ENCODE data around the gene TMCO4. TPM values are rescaled to one million over a fixed set of nuclear protein-coding genes. Genes with fewer than 3 reads are reported as not detected.

Gene TMCO4
- total and polyA plus RNA-seq, 2 donors (not counting 1 experiment from before 2014, with no cell fraction given) = 21.7 to 31.3 TPM

GRCh38 chr1:19654386-19654785 is 145.3 kb downstream of the TMCO4 start:
- H2AFZ ChIP-seq (ENCODE audit: insufficient read depth, low read depth, low read length, poor library complexity, severe bottlenecking) = no peak overlapping the region
- Mint-ChIP-seq H3K27ac (no peak overlapping the region), H3K9me3 (ENCODE audit: insufficient read depth) (no peaks in the 10 kb centered on the region), H3K4me1 (peaks cover 2% of the 10 kb centered on the region), H3K27me3 (peaks cover 17% of the 10 kb centered on the region), H3K4me3 (no peak overlapping the region)
- ChIA-PET POLR2A (no interaction called here), CTCF (interaction anchor here (0.6 to 1.7 kb wide), 19 partner anchors 8 to 474 kb away, joined by 3 to 7 read pairs (median 3); no protein-coding TSS in a partner anchor)
- no peaks in the 10 kb centered on the region for H4K20me1 ChIP-seq (ENCODE audit: control insufficient read depth, insufficient read depth, low read length, poor library complexity, severe bottlenecking)
- H3K9ac ChIP-seq (ENCODE audit: low read length) = no peak overlapping the region
- H3K4me3 ChIP-seq (ENCODE audit: control extremely low read depth in 1 of 5, extremely low read depth in 1 of 5, insufficient read depth in 1 of 5, low read depth in 2 of 5, low read length in 4 of 5) = no peak overlapping the region
- H3K36me3 ChIP-seq (replicated peaks in 1 of 2; ENCODE audit: control extremely low read depth in 1 of 2, control insufficient read depth in 1 of 2, extremely low read depth in 1 of 2, insufficient read depth in 2 of 2, low read length in 1 of 2) = no peaks in the 10 kb centered on the region
- peaks cover 0 to 6% of the 10 kb centered on the region in 2 donors for H3K4me1 ChIP-seq (ENCODE audit: control insufficient read depth in 2 of 2, insufficient read depth in 2 of 2, low read length in 2 of 2)
- ATAC-seq (ENCODE audit: low read depth) (no peak), DNase-seq (no peak)
- no peak overlapping the region for H3K27ac ChIP-seq (ENCODE audit: low read length in 2 of 2)
- H3K27me3 ChIP-seq (replicated peaks in 1 of 4; ENCODE audit: control extremely low read depth in 1 of 4, control insufficient read depth in 3 of 4, insufficient read depth in 4 of 4, low read length in 3 of 4) = peaks cover 0 to 9% (median 0%) of the 10 kb centered on the region in 4 experiments
- no peak overlapping the region for H3K4me2 ChIP-seq (replicated peaks; ENCODE audit: low read depth, low read length, poor library complexity, severe bottlenecking)
- no peaks in the 10 kb centered on the region for H3K79me2 ChIP-seq (ENCODE audit: control insufficient read depth, insufficient read depth, low read length)
- intact Hi-C loops (cut with micrococcal nuclease) = loop anchor here (5.0 kb wide), 1 partner anchor 167 kb away; the partner anchor contains the start of gene CAPZB
- TF ChIP-seq EZH2 (IDR thresholded peaks at IDR 0.05; ENCODE audit: borderline replicate concordance, insufficient read depth, low read depth, low read length, poor library complexity, severe bottlenecking) (no peak), CTCF (IDR thresholded peaks at IDR 0.05) (no peak)
- H3K9me3 ChIP-seq (ENCODE audit: control extremely low read depth in 1 of 3, control insufficient read depth in 2 of 3, insufficient read depth in 1 of 3, low read length in 2 of 3) = no peaks in the 10 kb centered on the region
- WGBS (ENCODE audit: insufficient coverage) = 100% methylated on average over 3 of the region's 5 CpGs

- no peaks in the 10 kb centered on the region for H4K20me1 ChIP-seq (ENCODE audit: control insufficient read depth, insufficient read depth, low read length, poor library complexity, severe bottlenecking)
- H3K36me3 ChIP-seq (replicated peaks in 1 of 2; ENCODE audit: control extremely low read depth in 1 of 2, control insufficient read depth in 1 of 2, extremely low read depth in 1 of 2, insufficient read depth in 2 of 2, low read length in 1 of 2) = no peaks in the 10 kb centered on the region
- no peaks in the 10 kb centered on the region for H3K9me3 Mint-ChIP-seq (ENCODE audit: insufficient read depth)
- ATAC-seq (ENCODE audit: low read depth) = peak; percentile 48
- H3K79me2 ChIP-seq (ENCODE audit: control insufficient read depth, insufficient read depth, low read length) = no peaks in the 10 kb centered on the region
- H2AFZ ChIP-seq (ENCODE audit: insufficient read depth, low read depth, low read length, poor library complexity, severe bottlenecking) = peak overlapping the region; percentile 38
- no peak overlapping the region for H3K4me3 Mint-ChIP-seq
- no peak overlapping the region for H3K4me2 ChIP-seq (replicated peaks; ENCODE audit: low read depth, low read length, poor library complexity, severe bottlenecking)
- H3K4me1 Mint-ChIP-seq = peaks cover 2% of the 10 kb centered on the region
- peaks cover 0 to 6% of the 10 kb centered on the region in 2 donors for H3K4me1 ChIP-seq (ENCODE audit: control insufficient read depth in 2 of 2, insufficient read depth in 2 of 2, low read length in 2 of 2)
- ChIA-PET CTCF (interaction anchor here (0.7 to 2.7 kb wide), 11 partner anchors 10 to 472 kb away, joined by 3 to 20 read pairs (median 4); no protein-coding TSS in a partner anchor), POLR2A (interaction anchor here (0.5 kb wide), 1 partner anchor 261 kb away, joined by 3 read pairs; no protein-coding TSS in a partner anchor)
- peaks cover 0 to 16% (median 1%) of the 10 kb centered on the region in 4 experiments for H3K27me3 ChIP-seq (replicated peaks in 1 of 4; ENCODE audit: control extremely low read depth in 1 of 4, control insufficient read depth in 3 of 4, insufficient read depth in 4 of 4, low read length in 3 of 4)
- peaks cover 0 to 2% (median 0%) of the 10 kb centered on the region in 3 donors for H3K9me3 ChIP-seq (ENCODE audit: control extremely low read depth in 1 of 3, control insufficient read depth in 2 of 3, insufficient read depth in 1 of 3, low read length in 2 of 3)
- H3K27ac Mint-ChIP-seq = no peak overlapping the region
- no peak overlapping the region for H3K9ac ChIP-seq (ENCODE audit: low read length)
- H3K4me3 ChIP-seq (ENCODE audit: control extremely low read depth in 1 of 5, extremely low read depth in 1 of 5, insufficient read depth in 1 of 5, low read depth in 2 of 5, low read length in 4 of 5) = no peak overlapping the region
- peaks cover 28% of the 10 kb centered on the region for H3K27me3 Mint-ChIP-seq
- TF ChIP-seq EZH2 (IDR thresholded peaks at IDR 0.05; ENCODE audit: borderline replicate concordance, insufficient read depth, low read depth, low read length, poor library complexity, severe bottlenecking) (no peak), CTCF (IDR thresholded peaks at IDR 0.05) (peak; percentile 54)
- no peak overlapping the region for H3K27ac ChIP-seq (ENCODE audit: low read length in 2 of 2)
- WGBS (ENCODE audit: insufficient coverage) = 36% methylated on average over 10 of the region's 11 CpGs
- peak; percentile 57 for DNase-seq
- intact Hi-C loops (cut with micrococcal nuclease) = loop anchor here (5.0 kb wide), 1 partner anchor 164 kb away; the partner anchor contains the start of gene CAPZB
Measured at GRCh38 chr1:19651141-19651737, 148.5 kb downstream of the TMCO4 start.

Data from B cell (primary cell).